Common myeloid progenitor, CD34-positive (primary cell): ENCODE results near the gene EEFSEC.

ENCODE experiments used
- CTCF ChIA-PET: fragments of 350-600 bp; sonication (Branson Sonifier 250); formaldehyde crosslinking; loops from one replicate; lab custom pipeline; 2021; ENCODE audit warnings: antibody characterized with exemption; lab: Charles Lee
- POLR2A ChIA-PET: fragments of 350-600 bp; sonication (Branson Sonifier 250); formaldehyde crosslinking; loops from one replicate; lab custom pipeline; 2021; ENCODE audit warnings: antibody characterized with exemption; lab: Charles Lee
- DNase-seq, 3 donors: peaks; one replicate each; pipeline versions ENCODE4 v3.0.0 to v3.0.0-alpha.2; 2013
- H3K27ac ChIP-seq, 2 experiments: 1 replicate in 1 of 2; 2 replicates in 1 of 2; pipeline ENCODE4 v1.7.0; 2013; ENCODE audit warnings: inconsistent platforms in 2 of 2, low read length in 2 of 2, mild to moderate bottlenecking in 2 of 2, low read depth in 1 of 2, moderate library complexity in 1 of 2; ENCODE audit not compliant: severe bottlenecking in 2 of 2, insufficient read depth in 1 of 2, poor library complexity in 1 of 2
- H3K27me3 ChIP-seq, 5 experiments: replicated peaks in 2 of 5; 1 replicate in 3 of 5; 2 replicates in 2 of 5; pipeline versions ENCODE4 v1.6.1 to v1.7.0; 2013; ENCODE audit warnings: low read length in 4 of 5, mild to moderate bottlenecking in 2 of 5, moderate library complexity in 2 of 5, inconsistent platforms in 1 of 5; ENCODE audit not compliant: insufficient read depth in 5 of 5, control insufficient read depth in 4 of 5
- H3K36me3 ChIP-seq, 4 experiments: 1 replicate in 2 of 4; 2 replicates in 2 of 4; pipeline versions ENCODE4 v1.6.1 to v1.7.0; 2013; ENCODE audit warnings: low read length in 3 of 4, control low read depth in 1 of 4, mild to moderate bottlenecking in 1 of 4; ENCODE audit not compliant: control insufficient read depth in 4 of 4, insufficient read depth in 4 of 4
- H3K4me1 ChIP-seq, 4 experiments: 1 replicate in 3 of 4; 2 replicates in 1 of 4; pipeline versions ENCODE4 v1.6.1 to v1.7.1; 2013; ENCODE audit warnings: low read length in 3 of 4, mild to moderate bottlenecking in 3 of 4, control low read depth in 1 of 4, inconsistent platforms in 1 of 4, moderate library complexity in 1 of 4; ENCODE audit not compliant: control insufficient read depth in 4 of 4, insufficient read depth in 4 of 4; ENCODE audit errors: control extremely low read depth in 1 of 4
- H3K4me3 ChIP-seq, 7 experiments: 1 replicate in 4 of 7; 2 replicates in 3 of 7; pipeline versions ENCODE4 v1.5.1 to v1.7.0; 2013; ENCODE audit warnings: mild to moderate bottlenecking in 7 of 7, low read length in 6 of 7, moderate library complexity in 6 of 7, inconsistent platforms in 2 of 7, low read depth in 2 of 7, control low read depth in 1 of 7; ENCODE audit not compliant: insufficient read depth in 4 of 7, control insufficient read depth in 1 of 7; ENCODE audit errors: extremely low read depth in 1 of 7
- H3K9me3 ChIP-seq, 5 experiments: 1 replicate in 4 of 5; 2 replicates in 1 of 5; pipeline versions ENCODE4 v1.6.1 to v1.7.1; 2013; ENCODE audit warnings: low read length in 4 of 5, mild to moderate bottlenecking in 2 of 5, inconsistent platforms in 1 of 5, low read depth in 1 of 5, moderate library complexity in 1 of 5; ENCODE audit not compliant: control insufficient read depth in 4 of 5, insufficient read depth in 2 of 5; ENCODE audit errors: control extremely low read depth in 1 of 5
- WGBS: methylation state at CpG from one replicate; pipeline ENCODE4 v1.1.5; 2013; ENCODE audit not compliant: insufficient coverage; 5-methylcytosine and 5-hydroxymethylcytosine counted together

The EEFSEC gene

GRCh38 chr3:128323206-128324081 is 170.2 kb downstream of the EEFSEC start:
- CTCF ChIA-PET: interaction anchor here (1.1 to 1.8 kb wide), 5 partner anchors 15 to 228 kb away, joined by 3 to 9 read pairs (median 4); no protein-coding TSS in a partner anchor
- Histone ChIP-seq H3K36me3 (peaks cover 0 to 11% (median 4%) of the 10 kb centered on the region in 4 experiments), H3K27me3 (no peaks in the 10 kb centered on the region), H3K4me3 (no peak overlapping the region), H3K4me1 (peaks cover 0 to 7% (median 3%) of the 10 kb centered on the region in 4 experiments), H3K9me3 (no peaks in the 10 kb centered on the region), H3K27ac (no peak overlapping the region)
- no peak for DNase-seq
- POLR2A ChIA-PET: no interaction called here
- 98% methylated on average over 17 of the region's 17 CpGs for WGBS

DNA sequence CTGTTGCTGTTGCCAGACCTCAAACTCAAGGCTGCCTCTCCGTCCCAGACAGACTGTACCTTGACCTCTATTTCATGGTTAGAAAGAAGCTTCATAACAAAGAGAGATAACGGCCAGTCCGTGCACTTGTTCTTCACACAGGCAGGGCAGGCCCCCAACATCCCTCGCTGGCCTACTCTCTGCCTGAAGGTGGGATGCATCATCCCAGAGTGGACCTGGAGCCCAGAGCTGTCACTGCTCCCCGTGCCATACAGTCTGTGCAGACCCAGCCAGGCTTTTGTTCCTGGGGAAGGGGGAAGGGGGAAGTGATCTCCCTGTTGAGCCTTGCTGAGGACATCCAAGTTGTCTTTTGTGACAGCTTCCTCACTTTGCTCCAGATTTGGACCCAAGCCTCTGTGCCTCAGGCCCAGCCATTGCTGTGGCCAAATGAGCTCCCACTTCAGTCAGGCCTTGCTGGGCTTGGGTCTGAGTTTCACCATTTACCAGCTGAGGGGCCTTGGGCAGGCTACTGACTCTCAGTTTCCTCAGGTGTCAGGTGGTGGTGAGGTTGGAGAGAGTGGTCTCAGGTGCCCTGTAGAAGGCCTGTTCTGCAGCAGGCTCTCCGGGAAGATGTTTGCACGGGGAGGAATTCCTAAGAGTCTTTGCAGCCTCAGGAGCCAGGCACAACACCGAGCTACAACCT is 171.8 kb downstream of the EEFSEC start:
- Histone ChIP-seq H3K27ac (no peak overlapping the region), H3K4me3 (no peak overlapping the region), H3K36me3 (peaks cover 0 to 5% (median under 1%) of the 10 kb centered on the region in 4 experiments), H3K9me3 (no peaks in the 10 kb centered on the region), H3K27me3 (no peaks in the 10 kb centered on the region), H3K4me1 (peaks cover 0 to 7% (median 3%) of the 10 kb centered on the region in 4 experiments)
- 86% methylated on average over 6 of the region's 8 CpGs for WGBS
- CTCF ChIA-PET: interaction anchor here (0.9 kb wide), 1 partner anchor 33 kb away, joined by 3 read pairs; no protein-coding TSS in a partner anchor
- POLR2A ChIA-PET: no interaction called here
- no peak for DNase-seq

DNA sequence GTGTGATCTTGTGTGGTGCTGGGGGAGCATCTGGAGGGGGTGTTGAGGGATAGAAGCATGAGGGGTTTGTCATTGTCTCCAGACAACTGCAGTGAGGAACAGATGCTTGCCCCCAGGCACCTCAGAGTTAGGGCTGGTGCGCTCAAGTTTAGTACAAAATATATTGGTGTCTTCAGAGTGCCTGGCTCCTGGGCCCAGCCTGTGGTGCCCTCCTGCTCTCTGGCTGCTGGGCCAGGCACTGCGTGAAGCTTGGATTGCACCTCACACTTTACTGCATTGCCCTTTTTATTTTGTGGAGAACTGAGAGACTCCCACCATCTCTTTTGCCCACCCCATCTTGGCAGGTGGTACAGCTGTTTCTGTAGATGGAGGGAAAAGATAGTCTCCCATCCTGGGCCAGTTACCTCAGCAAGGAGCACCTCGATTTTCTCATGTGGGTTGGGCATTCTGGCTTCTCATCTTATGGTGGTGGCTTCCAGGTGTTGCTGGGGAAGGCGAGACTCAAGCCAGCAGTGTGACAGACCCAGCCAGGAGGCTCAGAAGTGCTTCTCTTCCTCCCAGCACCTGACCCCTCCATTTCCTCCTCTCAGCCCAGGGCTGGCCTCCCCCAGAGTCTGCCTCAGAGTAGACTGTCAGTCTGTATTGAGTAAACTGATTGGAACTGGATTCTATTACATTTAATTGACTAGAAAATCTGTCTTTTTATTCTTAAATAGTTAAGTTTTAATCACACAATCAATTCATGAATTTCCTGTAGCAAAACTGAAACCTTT is 173.0 kb downstream of the EEFSEC start:
- Histone ChIP-seq H3K4me1 (peaks cover 0 to 7% (median 3%) of the 10 kb centered on the region in 4 experiments), H3K27me3 (no peaks in the 10 kb centered on the region), H3K4me3 (no peak overlapping the region), H3K36me3 (peaks cover 0 to 3% (median 0%) of the 10 kb centered on the region in 4 experiments), H3K27ac (no peak overlapping the region), H3K9me3 (no peaks in the 10 kb centered on the region)
- ChIA-PET CTCF (interaction anchor here (0.9 kb wide), 1 partner anchor 32 kb away, joined by 3 read pairs; no protein-coding TSS in a partner anchor), POLR2A (no interaction called here)
- WGBS: 80% methylated on average over 4 of the region's 4 CpGs
- peak in 1 of 3 donors; percentile 7 for DNase-seq

DNA sequence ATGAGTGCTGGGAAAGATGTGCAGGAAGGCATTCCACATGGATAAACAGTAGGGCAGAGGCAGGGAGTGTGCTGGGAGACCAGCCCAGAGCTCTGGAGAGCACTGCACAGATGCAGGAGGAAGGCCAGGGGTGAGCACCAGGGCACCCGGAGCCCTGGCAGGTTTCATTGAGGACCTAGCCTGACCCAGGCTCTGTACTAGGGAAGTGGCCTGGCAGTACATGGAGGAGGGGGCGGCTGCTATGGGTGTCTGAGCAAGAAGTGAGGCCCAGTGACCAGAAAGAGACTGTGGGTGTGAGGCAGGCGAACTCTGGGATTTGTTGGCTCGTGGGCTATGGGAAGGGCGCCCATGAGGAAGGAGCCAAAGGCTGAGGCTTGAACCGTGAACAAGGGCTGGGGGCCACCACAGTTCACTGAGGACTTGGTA is 174.3 kb downstream of the EEFSEC start:
- Histone ChIP-seq H3K27ac (no peak overlapping the region), H3K4me1 (peaks cover 0 to 7% (median 3%) of the 10 kb centered on the region in 4 experiments), H3K4me3 (no peak overlapping the region), H3K9me3 (no peaks in the 10 kb centered on the region), H3K36me3 (peaks cover 0 to 3% (median 0%) of the 10 kb centered on the region in 4 experiments), H3K27me3 (no peaks in the 10 kb centered on the region)
- DNase-seq: no peak
- POLR2A ChIA-PET: no interaction called here
- 97% methylated on average over 5 of the region's 6 CpGs for WGBS
- CTCF ChIA-PET: no interaction called here

- Histone ChIP-seq H3K4me3 (no peak overlapping the region), H3K36me3 (peaks cover 0 to 6% (median 1%) of the 10 kb centered on the region in 4 experiments), H3K27me3 (no peaks in the 10 kb centered on the region), H3K4me1 (peaks cover 0 to 7% (median 3%) of the 10 kb centered on the region in 4 experiments), H3K27ac (no peak overlapping the region), H3K9me3 (no peaks in the 10 kb centered on the region)
- ChIA-PET POLR2A (no interaction called here), CTCF (no interaction called here)
- no peak for DNase-seq
- 94% methylated on average over 5 of the region's 12 CpGs for WGBS
Measured at GRCh38 chr3:128328546-128329458, 175.5 kb downstream of the EEFSEC start.
